GF-D8 (cell line): ENCODE results near the gene TRAPPC12.
"Not testable (repeated sequence)": the region's sequence is repeated elsewhere in the genome, so short reads cannot be mapped to it uniquely, and the experiment has no call there.

Experiments used
- DNase-seq: peaks from one replicate; lab custom pipeline; 2025; lab: John Stamatoyannopoulos, UW

TRAPPC12 gene

GRCh38 chr2:3454005-3454404 lies 74.5 kb downstream of the TRAPPC12 start:
- not testable (repeated sequence) for DNase-seq

DNA sequence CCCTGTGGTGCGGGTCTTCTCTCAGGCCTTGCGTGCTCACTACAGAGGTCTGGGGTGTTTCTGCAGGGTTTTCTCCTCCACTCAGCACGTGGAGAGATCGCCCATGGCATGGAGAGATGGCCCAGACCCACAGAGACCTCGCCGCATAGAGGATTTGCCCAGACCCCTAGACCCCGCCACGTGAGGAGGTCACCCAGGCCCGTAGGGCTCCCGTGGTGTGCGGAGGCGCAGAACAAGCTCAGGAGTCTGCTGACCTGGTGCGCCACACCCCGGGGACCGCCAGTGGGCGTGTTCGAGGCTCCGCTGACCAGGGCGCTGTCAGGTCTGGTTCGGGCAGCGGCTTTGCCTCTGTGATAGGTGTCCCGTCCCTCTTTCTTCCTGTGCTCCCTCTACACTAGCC lies 75.3 kb downstream of the TRAPPC12 start:
- DNase-seq: no peak

GRCh38 chr2:3456125-3456524 lies 76.6 kb downstream of the TRAPPC12 start:
- no peak for DNase-seq

GRCh38 chr2:3457524-3458395 lies 78.3 kb downstream of the TRAPPC12 start:
- DNase-seq: no peak

DNA sequence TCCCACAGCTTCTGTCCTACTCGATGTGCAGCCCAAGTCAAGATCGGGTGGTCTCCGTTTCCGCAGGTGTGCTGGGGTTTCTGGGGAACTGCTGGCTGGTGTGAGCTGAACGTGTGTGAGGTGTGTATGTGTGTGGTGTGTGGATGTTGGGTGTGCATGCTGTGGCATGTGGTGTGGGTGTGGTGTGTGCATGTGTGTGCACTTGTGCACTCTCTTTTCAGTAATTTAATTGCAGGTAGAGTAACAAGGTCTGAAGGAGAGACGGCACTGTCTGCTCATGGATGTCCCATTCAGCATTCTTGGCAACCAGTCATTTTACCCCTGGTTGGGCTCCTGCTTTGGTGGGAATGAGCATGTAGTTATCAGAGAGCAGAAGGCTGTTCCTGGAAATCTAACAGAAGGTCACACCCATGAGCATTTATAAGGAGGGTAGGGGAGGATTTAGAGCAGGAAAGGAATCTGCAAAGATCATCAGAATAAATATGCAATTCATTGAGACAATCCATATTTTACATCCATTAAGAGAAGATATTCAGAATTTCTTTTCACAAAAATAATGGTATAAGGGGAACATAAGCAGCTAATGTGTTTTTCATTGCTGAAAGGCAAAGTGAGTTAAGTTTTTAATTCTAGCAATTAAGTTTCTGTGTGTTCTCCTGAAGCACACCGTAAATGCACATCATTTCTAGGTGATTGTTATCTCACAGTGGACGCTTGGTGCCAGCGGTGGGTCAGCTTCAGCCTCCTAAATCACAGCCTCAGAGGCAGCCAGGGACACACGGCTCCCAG lies 79.1 kb downstream of the TRAPPC12 start:
- DNase-seq: no peak

DNA sequence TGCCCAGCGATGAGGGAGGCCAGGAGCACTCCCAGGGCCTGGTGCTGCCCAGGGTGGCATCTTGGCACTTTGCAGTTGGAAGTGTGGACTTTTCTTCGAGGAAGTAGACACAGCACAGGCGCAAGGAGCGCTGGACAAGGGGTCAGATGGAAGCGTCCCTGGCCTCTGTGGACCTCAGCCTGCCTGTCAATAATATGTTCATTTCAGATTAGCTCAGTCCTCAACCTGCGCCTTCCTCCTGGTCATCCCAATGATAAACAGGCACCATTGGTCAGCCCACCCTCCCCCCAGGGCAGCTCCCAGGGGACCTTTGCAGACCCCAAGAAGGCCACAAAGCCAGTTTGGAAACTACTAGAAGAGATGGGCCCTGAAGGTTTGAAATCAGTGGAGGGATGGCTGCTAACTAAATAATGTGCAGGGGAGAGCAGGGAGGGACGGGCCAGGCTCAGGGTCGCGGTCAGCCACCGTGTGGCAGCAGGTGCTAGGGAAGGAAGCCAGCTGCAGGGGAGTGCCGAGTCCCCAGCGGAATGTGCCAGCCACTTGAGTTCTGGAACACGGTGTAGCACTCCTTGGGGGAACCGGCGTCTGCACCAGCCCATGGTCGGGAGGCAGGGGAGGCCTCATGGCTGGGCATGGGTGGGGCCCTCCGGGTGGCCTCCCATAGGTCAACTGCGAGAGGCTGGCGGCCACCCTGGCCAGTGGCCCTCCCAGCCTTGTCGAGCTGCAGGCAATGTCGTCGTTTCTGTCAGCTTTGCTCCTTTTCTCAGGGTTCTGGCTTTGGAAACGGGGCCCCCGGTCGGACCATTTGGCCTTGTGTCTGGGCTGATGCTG lies 79.9 kb downstream of the TRAPPC12 start:
- DNase-seq: no peak

- DNase-seq: no peak
These were observed 80.7 kb downstream of the TRAPPC12 start for GRCh38 chr2:3460156-3460555.

- no peak for DNase-seq
These were observed 81.6 kb downstream of the TRAPPC12 start for GRCh38 chr2:3460831-3461800.

GRCh38 chr2:3461801-3462492 lies 82.5 kb downstream of the TRAPPC12 start:
- DNase-seq: no peak

DNA sequence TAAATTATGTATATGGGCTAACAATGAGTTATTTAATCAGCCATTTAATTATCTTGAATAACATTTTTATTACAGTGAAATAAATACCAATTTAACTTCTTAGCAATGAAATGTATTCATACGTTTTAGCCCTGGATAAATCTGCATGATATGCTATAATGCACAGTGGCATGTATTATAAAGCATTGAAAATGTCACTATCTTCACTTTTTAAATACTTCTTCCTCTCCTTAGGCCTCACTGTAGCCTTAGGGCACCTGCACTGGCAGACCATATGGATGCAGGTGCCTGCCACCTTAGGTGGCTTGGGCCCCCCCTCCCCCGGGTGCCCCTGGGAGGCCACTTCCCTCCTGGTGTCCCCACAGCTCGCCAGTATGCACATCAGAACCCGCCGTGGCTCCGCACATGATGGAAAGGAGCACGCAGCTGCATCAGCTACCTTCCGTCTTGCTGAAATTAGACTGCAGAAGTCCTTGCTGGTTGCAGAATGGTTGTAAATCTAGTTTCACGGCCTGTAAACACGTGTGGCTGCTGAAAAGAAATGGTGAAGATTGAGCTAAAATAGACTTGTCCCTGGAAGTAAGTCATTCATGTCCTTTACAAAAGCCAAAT lies 83.1 kb downstream of the TRAPPC12 start:
- no peak for DNase-seq

GRCh38 chr2:3463186-3463835 lies 83.8 kb downstream of the TRAPPC12 start:
- DNase-seq: no peak

- DNase-seq: no peak
These were observed 84.5 kb downstream of the TRAPPC12 start for GRCh38 chr2:3463944-3464343.

- no peak for DNase-seq
These were observed 85.0 kb downstream of the TRAPPC12 start for GRCh38 chr2:3464401-3465005.

- DNase-seq: no peak
These were observed 85.8 kb downstream of the TRAPPC12 start for GRCh38 chr2:3465328-3465727.

DNA sequence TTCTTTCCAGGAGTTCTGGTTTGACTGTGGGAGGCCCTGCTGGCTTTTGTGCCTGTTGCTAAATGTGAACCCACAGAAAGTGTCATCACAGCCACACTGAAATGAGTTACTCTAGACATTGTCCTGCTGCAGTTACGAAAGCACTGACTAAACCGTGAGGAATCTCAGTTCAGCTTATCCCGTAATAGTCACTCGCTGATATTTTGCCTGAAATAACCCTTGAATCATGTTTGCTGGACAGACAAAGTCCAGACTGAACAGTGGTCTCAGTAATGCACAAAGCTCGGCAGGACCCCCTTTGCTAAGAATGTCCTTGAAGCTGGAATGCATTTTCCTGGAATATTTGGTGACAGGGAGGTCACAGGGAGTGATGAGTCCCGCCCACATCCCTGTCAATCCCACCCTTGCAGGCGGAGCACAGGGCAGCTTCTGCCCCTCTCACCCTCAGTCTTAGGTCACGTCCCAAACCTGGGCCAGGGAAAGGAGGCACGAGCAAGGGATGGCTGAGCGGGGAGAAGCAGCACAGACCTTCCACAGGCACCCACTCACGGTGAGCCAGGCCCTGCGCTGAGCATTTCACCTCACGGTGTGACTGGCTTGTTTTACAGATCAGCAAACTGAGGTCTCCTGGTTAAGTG lies 86.5 kb downstream of the TRAPPC12 start:
- DNase-seq: no peak

DNA sequence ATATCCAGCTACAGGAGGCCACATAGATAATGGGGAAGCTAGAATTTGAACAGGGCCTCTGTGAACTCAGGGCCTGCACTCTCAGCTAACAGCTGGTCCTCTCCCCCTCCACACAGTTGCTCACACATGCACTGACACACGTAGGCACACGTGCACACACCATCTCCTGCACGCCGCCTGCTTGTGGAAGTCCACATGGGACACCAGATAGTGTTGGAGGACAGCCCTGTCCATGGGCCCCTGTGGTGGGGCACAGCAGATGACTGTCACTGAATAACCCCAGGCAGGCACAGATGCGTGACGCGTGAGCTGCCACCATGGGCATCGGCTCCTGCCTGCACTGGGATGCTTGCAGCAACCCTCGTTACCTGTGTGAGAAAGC lies 87.0 kb downstream of the TRAPPC12 start:
- DNase-seq: no peak

DNA sequence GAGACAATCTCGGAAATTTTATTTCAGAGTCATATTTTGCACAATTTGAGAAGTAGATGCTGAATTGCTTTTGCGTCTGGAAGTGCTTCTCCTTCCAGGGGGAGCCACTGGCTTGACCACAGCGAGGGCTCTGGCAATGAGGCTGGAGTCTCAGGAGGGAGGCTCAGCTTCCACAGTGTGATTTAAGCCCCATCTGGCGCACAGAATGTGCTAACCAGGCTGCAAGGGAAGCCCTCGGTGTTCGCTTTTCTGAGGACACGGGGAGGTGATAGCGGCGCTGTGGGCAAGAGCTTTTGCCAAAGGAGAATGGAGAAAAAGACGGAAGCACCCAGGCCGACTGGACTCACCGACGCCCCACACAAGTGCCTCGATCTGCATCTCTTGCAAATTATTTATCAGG lies 87.5 kb downstream of the TRAPPC12 start:
- no peak for DNase-seq

DNA sequence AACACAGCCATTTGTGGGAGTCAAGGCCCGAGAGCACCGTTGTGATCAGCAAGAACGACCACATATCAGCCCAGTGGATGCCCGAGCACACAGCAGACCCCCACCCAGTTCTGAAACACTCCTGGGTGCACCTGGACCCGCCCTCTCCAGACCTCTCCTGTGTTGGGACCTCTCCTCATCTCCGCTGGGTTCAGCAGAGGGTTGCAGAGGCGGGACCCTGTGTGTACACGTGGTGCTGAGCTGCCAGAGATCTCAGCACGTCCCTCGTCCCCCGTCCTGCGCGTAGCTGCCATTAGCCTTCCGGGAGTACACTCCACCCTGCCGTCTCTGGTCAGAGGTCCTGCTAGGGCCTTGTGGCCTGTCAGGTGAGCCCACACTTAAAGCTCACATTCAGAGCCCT lies 88.2 kb downstream of the TRAPPC12 start:
- DNase-seq: no peak
